ENCODE results near the gene HSPA12B. TPM values are rescaled to one million over a fixed set of nuclear protein-coding genes. Genes with fewer than 3 reads are reported as not detected.

Gene HSPA12B
- total RNA-seq, 1 experiment from 2014 or later, result not detected

- H3K27me3 ChIP-seq (replicated peaks; ENCODE audit: insufficient read depth, low read depth, low read length, poor library complexity), result no peaks in the 10 kb centered on the region
- no peak overlapping the region for H3K27ac ChIP-seq (ENCODE audit: low read depth, low read length, poor library complexity, severe bottlenecking)
- ChIA-PET CTCF (no interaction called here), POLR2A (ENCODE audit: low non-redundant PET) (no interaction called here)
- peaks cover 9% of the 10 kb centered on the region for H3K36me3 ChIP-seq (ENCODE audit: insufficient read depth, low read length, poor library complexity, severe bottlenecking)
- no TSS peak for BruUV-seq (replicated peaks)
- intact Hi-C loops (cut with micrococcal nuclease; ENCODE audit: unreplicated experiment), result no loop called here
- no peaks in the 10 kb centered on the region for H3K4me1 ChIP-seq (ENCODE audit: insufficient read depth, low read length, poor library complexity, severe bottlenecking)
- no peak for DNase-seq (ENCODE audit: low spot score)
- H3K4me3 ChIP-seq (ENCODE audit: low read depth, low read length, poor library complexity, severe bottlenecking), result no peak overlapping the region
- TF ChIP-seq EZH2 (IDR thresholded peaks at IDR 0.05; ENCODE audit: borderline replicate concordance, low read depth, low read length, poor library complexity, severe bottlenecking) (no peak), CTCF (conservative IDR thresholded peaks at IDR 0.05; ENCODE audit: low read depth, low read length) (no peak)
- no peaks in the 10 kb centered on the region for H3K9me3 ChIP-seq (ENCODE audit: low read depth, low read length, poor library complexity, severe bottlenecking)
Observed at GRCh38 chr20:3759316-3759823, 26.9 kb downstream of the HSPA12B start.

GRCh38 chr20:3759884-3760283, 27.4 kb downstream of the HSPA12B start:
- Histone ChIP-seq H3K27me3 (replicated peaks; ENCODE audit: insufficient read depth, low read depth, low read length, poor library complexity) (no peaks in the 10 kb centered on the region), H3K4me1 (ENCODE audit: insufficient read depth, low read length, poor library complexity, severe bottlenecking) (no peaks in the 10 kb centered on the region), H3K9me3 (ENCODE audit: low read depth, low read length, poor library complexity, severe bottlenecking) (no peaks in the 10 kb centered on the region), H3K4me3 (ENCODE audit: low read depth, low read length, poor library complexity, severe bottlenecking) (no peak overlapping the region), H3K36me3 (ENCODE audit: insufficient read depth, low read length, poor library complexity, severe bottlenecking) (peaks cover 9% of the 10 kb centered on the region), H3K27ac (ENCODE audit: low read depth, low read length, poor library complexity, severe bottlenecking) (no peak overlapping the region)
- intact Hi-C loops (cut with micrococcal nuclease; ENCODE audit: unreplicated experiment), result no loop called here
- CTCF ChIA-PET, result interaction anchor here (0.6 kb wide), 1 partner anchor 28 kb away, joined by 4 read pairs; no protein-coding TSS in a partner anchor
- DNase-seq (ENCODE audit: low spot score), result no peak
- TF ChIP-seq CTCF (conservative IDR thresholded peaks at IDR 0.05; ENCODE audit: low read depth, low read length), result no peak
- no peak for TF ChIP-seq EZH2 (IDR thresholded peaks at IDR 0.05; ENCODE audit: borderline replicate concordance, low read depth, low read length, poor library complexity, severe bottlenecking)
- BruUV-seq (replicated peaks), result no TSS peak
- POLR2A ChIA-PET (ENCODE audit: low non-redundant PET), result no interaction called here

- CTCF ChIA-PET, result interaction anchor here (0.6 kb wide), 1 partner anchor 82 kb away, joined by 7 read pairs; no protein-coding TSS in a partner anchor
- TF ChIP-seq CTCF (conservative IDR thresholded peaks at IDR 0.05; ENCODE audit: low read depth, low read length), result no peak
- TF ChIP-seq EZH2 (IDR thresholded peaks at IDR 0.05; ENCODE audit: borderline replicate concordance, low read depth, low read length, poor library complexity, severe bottlenecking), result no peak
- Histone ChIP-seq H3K27me3 (replicated peaks; ENCODE audit: insufficient read depth, low read depth, low read length, poor library complexity) (no peaks in the 10 kb centered on the region), H3K9me3 (ENCODE audit: low read depth, low read length, poor library complexity, severe bottlenecking) (no peaks in the 10 kb centered on the region), H3K27ac (ENCODE audit: low read depth, low read length, poor library complexity, severe bottlenecking) (no peak overlapping the region), H3K4me3 (ENCODE audit: low read depth, low read length, poor library complexity, severe bottlenecking) (no peak overlapping the region), H3K36me3 (ENCODE audit: insufficient read depth, low read length, poor library complexity, severe bottlenecking) (peaks cover 9% of the 10 kb centered on the region), H3K4me1 (ENCODE audit: insufficient read depth, low read length, poor library complexity, severe bottlenecking) (no peaks in the 10 kb centered on the region)
- intact Hi-C loops (cut with micrococcal nuclease; ENCODE audit: unreplicated experiment), result no loop called here
- DNase-seq (ENCODE audit: low spot score), result no peak
- BruUV-seq (replicated peaks), result no TSS peak
- POLR2A ChIA-PET (ENCODE audit: low non-redundant PET), result no interaction called here
Observed at GRCh38 chr20:3760655-3761348, 28.3 kb downstream of the HSPA12B start.

Data from A673 (cell line).